B cell (primary cell): ENCODE measurements around the gene SLCO1A2. TPM values are rescaled to one million over a fixed set of nuclear protein-coding genes. Genes with fewer than 3 reads are reported as not detected.

Experiments used
- ATAC-seq: fragments of 200-7000 bp; cut with Tn5 transposase; one replicate; pipeline ENCODE4 v1.10.0; 2021; ENCODE audit warnings: low read depth, mild to moderate bottlenecking, moderate number of reproducible peaks, moderate library complexity
- CTCF ChIA-PET: fragments of 350-600 bp; sonication (Branson Sonifier 250); formaldehyde crosslinking; loops from one replicate; lab custom pipeline; 2021; ENCODE audit warnings: antibody characterized with exemption, inconsistent platforms; lab: Charles Lee
- POLR2A ChIA-PET: fragments of 350-600 bp; sonication (Branson Sonifier 250); formaldehyde crosslinking; loops from one replicate; lab custom pipeline; 2021; ENCODE audit warnings: antibody characterized with exemption; lab: Charles Lee
- DNase-seq: peaks from one replicate; pipeline ENCODE4 v3.0.0; 2013
- H2AFZ ChIP-seq: 2 replicates; pipeline ENCODE4 v1.6.1; 2012; ENCODE audit warnings: mild to moderate bottlenecking, low read depth, low read length; ENCODE audit not compliant: insufficient read depth, poor library complexity, severe bottlenecking
- H3K27ac ChIP-seq, 2 donors: 1 replicate in 1 of 2; 2 replicates in 1 of 2; pipeline ENCODE4 v1.5.1; 2012 to 2013; ENCODE audit warnings: low read length in 2 of 2, mild to moderate bottlenecking in 2 of 2, moderate library complexity in 1 of 2
- H3K27me3 ChIP-seq, 4 experiments: fragments of 200-600 bp in 1 of 4; sonication (generic) in 1 of 4; replicated peaks in 1 of 4; 1 replicate in 2 of 4; 2 replicates in 2 of 4; pipeline versions ENCODE4 v1.6.1 to v1.7.0; 2013 to 2016; ENCODE audit warnings: low read length in 3 of 4, mild to moderate bottlenecking in 2 of 4, mixed read lengths in 1 of 4, moderate library complexity in 1 of 4; ENCODE audit not compliant: insufficient read depth in 4 of 4, control insufficient read depth in 3 of 4; ENCODE audit errors: control extremely low read depth in 1 of 4
- H3K36me3 ChIP-seq, 2 experiments: replicated peaks in 1 of 2; 1 replicate in 1 of 2; 2 replicates in 1 of 2; pipeline versions ENCODE4 v1.6.1 to v1.7.1; 2013; ENCODE audit warnings: low read length in 1 of 2; ENCODE audit not compliant: insufficient read depth in 2 of 2, control insufficient read depth in 1 of 2; ENCODE audit errors: control extremely low read depth in 1 of 2, extremely low read depth in 1 of 2
- H3K4me1 ChIP-seq, 2 donors: fragments of 200-600 bp in 1 of 2; sonication (generic) in 1 of 2; 1 replicate in 1 of 2; 2 replicates in 1 of 2; pipeline versions ENCODE4 v1.5.1 to v1.6.1; 2013 to 2017; ENCODE audit warnings: low read length in 2 of 2; ENCODE audit not compliant: control insufficient read depth in 2 of 2, insufficient read depth in 2 of 2
- H3K4me2 ChIP-seq: replicated peaks from 2 replicates; pipeline ENCODE3; 2012; ENCODE audit warnings: mild to moderate bottlenecking, low read depth, low read length; ENCODE audit not compliant: poor library complexity, severe bottlenecking
- H3K4me3 ChIP-seq, 5 experiments: fragments of 200-600 bp in 1 of 5; sonication (generic) in 1 of 5; 1 replicate in 3 of 5; 2 replicates in 2 of 5; pipeline versions ENCODE4 v1.5.1 to v1.7.0; 2011 to 2016; ENCODE audit warnings: low read length in 4 of 5, mild to moderate bottlenecking in 4 of 5, low read depth in 2 of 5, control low read depth in 1 of 5, moderate library complexity in 1 of 5; ENCODE audit not compliant: insufficient read depth in 1 of 5; ENCODE audit errors: control extremely low read depth in 1 of 5, extremely low read depth in 1 of 5
- H3K79me2 ChIP-seq: fragments of 200-600 bp; sonication (generic); one replicate; pipeline ENCODE4 v1.6.0; 2016; ENCODE audit warnings: low read length; ENCODE audit not compliant: control insufficient read depth, insufficient read depth
- H3K9ac ChIP-seq: fragments of 200-600 bp; sonication (generic); 2 replicates; pipeline ENCODE4 v1.6.1; 2017; ENCODE audit warnings: mild to moderate bottlenecking, low read length, moderate library complexity
- H3K9me3 ChIP-seq, 3 donors: one replicate each; pipeline versions ENCODE4 v1.6.1 to v1.7.1; 2013; ENCODE audit warnings: low read length in 2 of 3; ENCODE audit not compliant: control insufficient read depth in 2 of 3, insufficient read depth in 1 of 3; ENCODE audit errors: control extremely low read depth in 1 of 3
- H4K20me1 ChIP-seq: 2 replicates; pipeline ENCODE4 v1.6.0; 2012; ENCODE audit warnings: mild to moderate bottlenecking, low read length; ENCODE audit not compliant: insufficient read depth, control insufficient read depth, poor library complexity, severe bottlenecking
- H3K27ac Mint-ChIP-seq: one replicate; pipeline ENCODE4 v1.8.0; 2021; ENCODE audit warnings: mixed read lengths
- H3K27me3 Mint-ChIP-seq: one replicate; pipeline ENCODE4 v1.8.0; 2021; ENCODE audit warnings: mixed read lengths
- H3K4me1 Mint-ChIP-seq: one replicate; pipeline ENCODE4 v1.8.0; 2021; ENCODE audit warnings: mixed read lengths
- H3K4me3 Mint-ChIP-seq: one replicate; pipeline ENCODE4 v1.8.0; 2021; ENCODE audit warnings: mixed read lengths
- H3K9me3 Mint-ChIP-seq: one replicate; pipeline ENCODE4 v1.8.0; 2022; ENCODE audit warnings: mixed read lengths; ENCODE audit not compliant: insufficient read depth
- EZH2 ChIP-seq: IDR thresholded peaks from 2 replicates; pipeline ENCODE4 v1.6.1; 2012; ENCODE audit warnings: borderline replicate concordance, low read depth, mild to moderate bottlenecking, moderate library complexity, low read length; ENCODE audit not compliant: insufficient read depth, poor library complexity, severe bottlenecking
- WGBS: methylation state at CpG from one replicate; pipeline ENCODE4 v1.1.5; 2013; ENCODE audit warnings: missing lambda C conversion rate; ENCODE audit not compliant: insufficient coverage; 5-methylcytosine and 5-hydroxymethylcytosine counted together
- intact Hi-C: fragments of 100-400 bp; cut with micrococcal nuclease; formaldehyde crosslinking; loops from one replicate; pipeline ENCODE4 v1.10.0; 2022
- polyA plus RNA-seq: library from polyadenylated mRNA; depleted of rRNA; stranded (reverse); fragments of >200 nt; gene quantifications from 2 replicates; pipeline ENCODE4 v1.2.3, GENCODE V29; 2012
- total RNA-seq, 2 donors: library from RNA; stranded (reverse); fragments of 120-200 nt in 1 of 2; gene quantifications; 1 replicate in 1 of 2; 2 replicates in 1 of 2; pipeline versions ENCODE4 v1.2.3 to v1.2.4, GENCODE V29; 2013 to 2022
- TF ChIP-seq, protein P1 (sequence below): fragments of 200-600 bp; IDR thresholded peaks from one replicate; pipeline ENCODE4 v1.8.0; 2022; ENCODE audit warnings: antibody characterized with exemption, mild to moderate bottlenecking

SLCO1A2 gene
- total and polyA plus RNA-seq, 2 donors (not counting 1 experiment from before 2014, with no cell fraction given), result not detected

DNA sequence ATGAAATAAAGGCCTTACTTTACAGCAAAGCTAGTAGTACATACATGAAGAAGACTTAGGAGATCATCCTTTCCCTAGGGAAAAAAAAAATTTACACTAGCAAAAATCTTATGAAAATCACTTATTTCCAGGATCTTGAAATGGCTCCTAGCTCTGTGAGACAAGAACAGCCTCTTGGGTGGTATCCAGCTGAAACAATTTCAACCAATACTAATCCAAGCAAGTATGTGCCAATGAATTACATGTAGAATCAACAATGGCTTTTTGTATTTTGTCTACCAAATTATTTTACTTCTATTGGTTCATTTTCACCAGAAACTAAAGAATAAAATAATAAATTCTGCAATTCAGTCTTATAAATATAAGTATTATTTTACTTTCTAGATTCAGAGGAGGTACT, 2.7 kb upstream of the SLCO1A2 start:
- Histone ChIP-seq H3K36me3 (no peaks in the 10 kb centered on the region), H3K4me3 (no peak overlapping the region), H3K79me2 (no peaks in the 10 kb centered on the region), H3K9ac (no peak overlapping the region), H4K20me1 (no peaks in the 10 kb centered on the region), H3K9me3 (no peaks in the 10 kb centered on the region), H3K4me1 (no peaks in the 10 kb centered on the region), H3K27ac (no peak overlapping the region), H3K27me3 (no peaks in the 10 kb centered on the region), H2AFZ (no peak overlapping the region), H3K4me2 (no peak overlapping the region)
- CTCF ChIA-PET, result interaction anchor here (1.0 kb wide), 1 partner anchor 20 kb away, joined by 3 read pairs; no protein-coding TSS in a partner anchor
- TF ChIP-seq, protein P1, sequence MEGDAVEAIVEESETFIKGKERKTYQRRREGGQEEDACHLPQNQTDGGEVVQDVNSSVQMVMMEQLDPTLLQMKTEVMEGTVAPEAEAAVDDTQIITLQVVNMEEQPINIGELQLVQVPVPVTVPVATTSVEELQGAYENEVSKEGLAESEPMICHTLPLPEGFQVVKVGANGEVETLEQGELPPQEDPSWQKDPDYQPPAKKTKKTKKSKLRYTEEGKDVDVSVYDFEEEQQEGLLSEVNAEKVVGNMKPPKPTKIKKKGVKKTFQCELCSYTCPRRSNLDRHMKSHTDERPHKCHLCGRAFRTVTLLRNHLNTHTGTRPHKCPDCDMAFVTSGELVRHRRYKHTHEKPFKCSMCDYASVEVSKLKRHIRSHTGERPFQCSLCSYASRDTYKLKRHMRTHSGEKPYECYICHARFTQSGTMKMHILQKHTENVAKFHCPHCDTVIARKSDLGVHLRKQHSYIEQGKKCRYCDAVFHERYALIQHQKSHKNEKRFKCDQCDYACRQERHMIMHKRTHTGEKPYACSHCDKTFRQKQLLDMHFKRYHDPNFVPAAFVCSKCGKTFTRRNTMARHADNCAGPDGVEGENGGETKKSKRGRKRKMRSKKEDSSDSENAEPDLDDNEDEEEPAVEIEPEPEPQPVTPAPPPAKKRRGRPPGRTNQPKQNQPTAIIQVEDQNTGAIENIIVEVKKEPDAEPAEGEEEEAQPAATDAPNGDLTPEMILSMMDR, result no peak
- TF ChIP-seq EZH2, result no peak
- H3K4me3 Mint-ChIP-seq, result no peak overlapping the region
- H3K4me1 Mint-ChIP-seq, result no peaks in the 10 kb centered on the region
- DNase-seq (no peak), ATAC-seq (no peak)
- no peaks in the 10 kb centered on the region for H3K9me3 Mint-ChIP-seq
- POLR2A ChIA-PET, result no interaction called here
- H3K27me3 Mint-ChIP-seq, result no peaks in the 10 kb centered on the region
- intact Hi-C loops, result no loop called here
- no peak overlapping the region for H3K27ac Mint-ChIP-seq

GRCh38 chr12:21336656-21337055, 1.9 kb upstream of the SLCO1A2 start:
- CTCF ChIA-PET, result interaction anchor here (1.0 kb wide), 1 partner anchor 19 kb away, joined by 3 read pairs; no protein-coding TSS in a partner anchor

More at GRCh38 chr12:21336656-21337055, 1.9 kb upstream of the SLCO1A2 start:
- no peaks in the 10 kb centered on the region for H3K36me3 ChIP-seq
- H3K27ac Mint-ChIP-seq, result no peak overlapping the region
- intact Hi-C loops, result no loop called here
- no peak overlapping the region for H3K27ac ChIP-seq
- no peaks in the 10 kb centered on the region for H3K79me2 ChIP-seq
- H3K4me2 ChIP-seq, result no peak overlapping the region
- no peaks in the 10 kb centered on the region for H3K9me3 Mint-ChIP-seq
- H3K9ac ChIP-seq, result no peak overlapping the region
- ATAC-seq (no peak), DNase-seq (no peak)
- no peak overlapping the region for H2AFZ ChIP-seq
- no peaks in the 10 kb centered on the region for H3K4me1 ChIP-seq
- H3K27me3 Mint-ChIP-seq, result no peaks in the 10 kb centered on the region
- no peak for TF ChIP-seq EZH2
- TF ChIP-seq, protein P1, result no peak
- peaks cover 0 to 1% (median 0%) of the 10 kb centered on the region in 3 donors for H3K9me3 ChIP-seq
- 74% methylated on average over 4 of the region's 5 CpGs for WGBS
- POLR2A ChIA-PET, result no interaction called here
- H4K20me1 ChIP-seq, result no peaks in the 10 kb centered on the region
- H3K27me3 ChIP-seq, result no peaks in the 10 kb centered on the region
- H3K4me3 Mint-ChIP-seq, result no peak overlapping the region
- H3K4me1 Mint-ChIP-seq, result no peaks in the 10 kb centered on the region
- H3K4me3 ChIP-seq, result no peak overlapping the region
